Retina (tissue), 1 donor: ENCODE measurements around the gene GCC1.

Source experiments
- DNase-seq: peaks from one replicate; pipeline ENCODE4 v3.0.0-alpha.2; 2016

The GCC1 gene, protein sequence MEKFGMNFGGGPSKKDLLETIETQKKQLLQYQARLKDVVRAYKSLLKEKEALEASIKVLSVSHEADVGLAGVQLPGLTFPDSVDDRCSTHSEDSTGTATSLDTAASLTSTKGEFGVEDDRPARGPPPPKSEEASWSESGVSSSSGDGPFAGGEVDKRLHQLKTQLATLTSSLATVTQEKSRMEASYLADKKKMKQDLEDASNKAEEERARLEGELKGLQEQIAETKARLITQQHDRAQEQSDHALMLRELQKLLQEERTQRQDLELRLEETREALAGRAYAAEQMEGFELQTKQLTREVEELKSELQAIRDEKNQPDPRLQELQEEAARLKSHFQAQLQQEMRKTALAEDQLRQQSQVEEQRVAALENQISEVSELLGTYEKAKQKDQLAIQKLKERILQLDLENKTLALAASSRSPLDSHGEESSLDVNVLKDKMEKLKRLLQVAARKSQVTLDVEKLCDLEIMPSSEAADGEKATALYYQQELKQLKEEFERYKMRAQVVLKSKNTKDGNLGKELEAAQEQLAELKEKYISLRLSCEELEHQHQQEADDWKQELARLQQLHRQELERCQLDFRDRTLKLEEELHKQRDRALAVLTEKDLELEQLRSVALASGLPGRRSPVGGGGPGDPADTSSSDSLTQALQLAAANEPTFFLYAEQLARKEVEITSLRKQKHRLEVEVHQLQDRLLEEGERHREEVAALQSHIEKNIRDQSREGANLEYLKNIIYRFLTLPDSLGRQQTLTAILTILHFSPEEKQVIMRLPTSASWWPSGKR

DNA sequence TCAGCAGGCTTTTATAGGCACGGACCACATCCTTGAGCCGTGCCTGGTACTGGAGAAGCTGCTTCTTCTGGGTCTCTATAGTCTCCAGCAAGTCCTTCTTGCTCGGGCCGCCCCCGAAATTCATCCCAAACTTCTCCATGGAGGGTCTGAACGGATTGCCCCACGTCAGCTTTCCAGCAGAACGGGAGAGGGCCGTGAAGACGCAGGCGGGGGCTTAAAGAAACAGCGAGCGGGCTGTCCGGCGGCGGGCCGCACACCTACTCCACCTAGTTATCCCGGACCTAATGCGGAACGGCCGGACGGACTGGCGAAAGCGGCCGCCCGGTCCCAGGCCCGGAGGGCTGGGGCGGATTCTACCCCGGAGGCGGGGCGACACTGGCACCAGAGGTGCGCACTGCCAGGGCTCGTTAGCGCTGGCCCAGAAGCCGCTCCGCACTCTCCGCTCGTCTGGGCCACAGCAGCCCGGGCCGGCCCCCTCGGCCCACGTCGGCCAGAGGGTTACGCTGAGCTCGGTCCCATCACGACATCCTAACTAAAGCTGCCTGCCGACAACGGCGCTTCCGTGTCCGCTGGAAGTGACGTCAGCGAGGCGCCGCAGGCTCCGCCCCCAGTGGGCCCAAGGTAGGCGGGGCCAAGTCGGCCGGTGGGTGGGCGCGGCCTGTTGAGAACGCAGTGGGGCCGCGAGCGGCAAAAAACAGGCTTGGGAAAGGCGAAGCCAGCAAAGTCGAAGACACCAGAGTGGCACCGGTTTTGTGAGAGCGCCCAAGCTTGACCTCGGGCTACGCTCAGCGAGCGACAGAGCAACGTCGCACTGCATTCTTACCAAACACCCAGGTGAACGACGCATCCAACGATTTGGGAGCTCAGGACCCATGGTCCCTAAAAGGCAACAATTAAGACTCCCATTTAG is at the start of gene GCC1:
TSS of gene GCC1 (minus strand) at position 553 of the 910 bp plus-strand sequence. CDS start at position 139, 414 bp downstream.
- peak; percentile 96 for DNase-seq

DNA sequence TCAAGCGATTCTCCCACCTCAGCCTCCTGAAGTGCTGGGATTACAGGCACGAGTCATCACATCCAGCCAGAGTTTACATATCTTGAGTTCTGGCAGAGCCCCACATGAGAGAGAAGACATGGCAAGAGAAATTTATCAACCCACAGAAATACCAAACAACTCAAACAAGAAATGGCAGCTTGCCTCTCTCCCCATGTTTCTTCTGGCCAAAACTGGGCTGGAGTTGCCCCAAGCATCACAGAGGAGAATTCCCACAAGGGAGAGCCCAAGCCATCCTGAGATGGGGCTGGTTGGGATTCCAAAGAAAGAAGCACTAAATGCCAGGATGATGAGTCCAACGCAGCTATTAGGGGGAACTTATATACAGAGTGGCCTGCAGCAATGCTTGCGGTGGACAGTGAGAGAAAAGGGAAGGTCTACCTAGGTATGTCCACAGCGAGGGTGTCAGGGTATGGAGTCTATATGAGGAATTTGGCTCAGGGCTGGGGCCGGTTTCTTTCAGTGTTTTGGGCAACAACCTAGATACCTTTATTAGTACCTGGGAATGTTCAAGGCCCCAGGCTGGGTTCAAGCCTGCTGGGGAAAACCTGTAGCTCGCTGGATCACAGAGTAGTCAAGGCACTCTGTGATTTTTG is 47.0 kb upstream of the GCC1 start:
- DNase-seq: no peak

DNA sequence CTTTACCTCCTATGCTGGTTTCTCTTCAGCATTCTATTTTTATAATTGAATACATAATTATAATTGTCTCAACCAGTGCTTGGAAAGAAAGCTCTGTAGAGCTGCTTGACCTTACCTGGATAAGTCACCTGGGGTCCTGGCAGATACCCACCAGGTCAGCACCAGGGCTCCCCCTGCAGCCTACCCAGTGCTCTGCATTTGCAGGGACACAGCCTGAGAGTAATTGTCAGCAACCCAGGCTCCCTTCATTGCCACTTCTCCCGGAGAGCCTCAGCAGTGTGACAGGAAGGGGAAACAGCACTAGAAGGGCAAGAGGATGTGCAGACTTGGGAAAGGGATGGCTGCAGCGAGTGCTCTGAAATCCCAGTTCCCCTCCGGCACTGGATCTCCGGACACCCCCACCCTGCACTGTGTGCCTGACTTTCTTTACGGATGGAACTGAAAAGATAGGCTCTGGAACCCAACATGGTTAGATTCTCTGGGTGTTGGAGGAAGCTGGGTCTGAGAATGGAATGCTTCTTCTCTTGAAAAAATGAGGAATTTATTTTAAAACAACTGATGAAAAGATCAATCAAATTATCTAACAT is 44.0 kb upstream of the GCC1 start:
- DNase-seq: no peak

DNA sequence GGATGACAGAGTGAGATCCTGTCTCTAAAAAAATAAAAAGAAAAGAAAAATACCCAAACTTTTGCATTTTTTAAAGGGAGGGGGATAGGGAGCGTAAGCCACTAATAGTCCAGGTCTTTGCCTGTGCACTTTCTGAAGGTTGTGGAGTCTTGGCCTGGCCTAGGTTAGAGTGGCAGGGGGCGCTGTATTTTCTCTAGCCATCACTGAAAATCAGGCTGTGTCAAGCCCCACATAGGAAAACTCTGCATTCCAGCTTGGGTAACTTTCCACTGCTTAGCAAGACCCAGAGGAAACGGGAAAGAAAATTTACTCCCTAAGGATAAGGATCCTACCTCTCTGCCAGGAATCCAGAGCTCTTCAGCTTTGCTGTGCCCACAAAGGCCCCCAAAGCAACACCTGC is 43.0 kb upstream of the GCC1 start:
- no peak for DNase-seq

DNA sequence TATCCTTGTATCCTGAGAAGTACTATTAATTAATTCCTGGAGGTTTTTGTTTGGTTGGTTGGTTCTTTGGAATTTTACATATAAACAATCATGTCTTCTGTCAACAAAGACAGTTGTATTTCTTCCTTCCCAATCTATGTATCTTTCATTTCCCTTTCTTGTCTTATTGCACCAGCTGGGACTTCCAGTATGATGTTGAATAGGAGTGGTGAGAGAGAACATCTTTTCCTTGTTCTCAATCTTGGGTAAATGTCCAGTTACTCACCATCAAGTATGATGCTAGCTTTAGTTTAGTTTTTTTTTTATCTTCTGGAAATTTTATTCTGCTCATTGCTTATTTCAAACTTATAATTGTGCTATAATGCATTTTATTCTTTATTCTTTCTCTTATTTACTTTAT is 39.9 kb upstream of the GCC1 start:
- no peak for DNase-seq

DNA sequence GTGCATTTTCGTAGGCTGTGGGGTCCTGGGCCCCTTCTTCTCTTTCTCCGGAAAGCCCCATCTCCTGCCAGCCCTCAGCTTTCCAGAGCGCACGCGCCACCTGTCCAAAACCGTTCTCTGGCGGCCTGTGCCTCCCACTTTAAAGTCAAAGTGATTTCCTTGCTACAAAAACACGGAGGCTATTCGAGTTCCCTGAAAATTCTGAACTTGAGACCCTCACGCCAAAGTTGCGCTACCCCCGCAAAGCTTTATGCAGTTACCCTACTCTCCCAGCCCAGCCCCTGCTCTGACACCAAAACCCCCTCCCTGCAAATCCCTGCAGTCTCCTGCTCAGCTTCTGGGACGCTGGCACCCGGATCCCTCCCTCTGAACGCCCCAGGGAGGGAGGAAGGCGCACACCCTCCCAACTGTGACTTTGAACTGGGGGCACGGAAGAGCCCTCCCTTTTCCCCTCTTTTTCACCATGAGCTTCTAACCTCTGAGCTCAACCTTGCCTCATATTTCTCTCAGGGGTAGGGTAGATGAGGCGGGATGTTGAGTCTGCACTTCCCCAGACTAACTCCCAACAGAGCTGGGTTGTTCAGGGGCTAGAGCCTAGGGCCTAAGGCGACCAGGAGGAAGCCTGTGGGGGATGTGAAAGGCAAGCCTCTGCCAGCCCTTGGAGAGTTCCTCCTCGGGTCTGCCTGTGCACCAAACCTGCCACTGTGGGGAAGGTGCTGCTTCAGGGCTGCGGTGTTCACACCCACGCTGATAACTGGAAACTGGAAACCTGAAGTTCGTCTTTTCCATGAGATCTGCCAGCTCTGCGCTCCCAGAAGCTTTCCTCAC is 35.2 kb upstream of the GCC1 start:
- DNase-seq: no peak

DNA sequence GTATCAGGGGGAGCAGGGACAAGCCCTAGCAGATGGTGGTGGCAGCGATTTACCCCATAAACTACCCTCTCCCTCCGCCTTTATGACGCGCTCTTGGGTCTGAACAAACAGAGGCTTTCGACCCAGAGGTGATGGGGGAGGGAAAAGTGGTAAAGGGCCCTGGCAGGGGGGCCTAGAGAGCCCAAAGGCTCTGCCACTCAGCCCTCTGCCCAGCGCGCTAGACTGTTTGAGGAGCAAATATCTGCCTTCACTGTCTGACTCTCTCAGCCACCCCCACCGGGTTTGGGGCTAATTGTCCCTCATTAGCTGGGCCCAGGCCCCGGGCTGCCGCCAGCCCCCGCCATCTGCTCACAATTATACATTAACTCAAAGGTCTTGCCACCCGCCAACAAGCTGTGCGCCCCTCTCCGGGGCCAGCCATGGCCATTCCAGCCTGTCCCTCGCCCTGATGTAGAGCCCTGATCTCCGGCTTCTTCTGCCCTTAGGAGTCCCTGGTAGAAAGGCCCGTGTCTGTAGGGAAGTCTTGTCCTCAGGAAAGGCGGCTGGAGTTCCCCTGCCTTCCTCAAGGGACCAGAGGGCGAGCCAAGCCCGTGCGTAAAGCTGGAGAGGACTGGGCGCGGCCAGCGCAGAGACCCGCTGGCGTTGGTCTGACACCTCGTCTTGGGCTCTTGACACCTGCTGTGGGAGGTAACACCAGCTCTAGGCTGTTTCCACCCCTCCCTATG is 34.4 kb upstream of the GCC1 start:
- DNase-seq: no peak

DNA sequence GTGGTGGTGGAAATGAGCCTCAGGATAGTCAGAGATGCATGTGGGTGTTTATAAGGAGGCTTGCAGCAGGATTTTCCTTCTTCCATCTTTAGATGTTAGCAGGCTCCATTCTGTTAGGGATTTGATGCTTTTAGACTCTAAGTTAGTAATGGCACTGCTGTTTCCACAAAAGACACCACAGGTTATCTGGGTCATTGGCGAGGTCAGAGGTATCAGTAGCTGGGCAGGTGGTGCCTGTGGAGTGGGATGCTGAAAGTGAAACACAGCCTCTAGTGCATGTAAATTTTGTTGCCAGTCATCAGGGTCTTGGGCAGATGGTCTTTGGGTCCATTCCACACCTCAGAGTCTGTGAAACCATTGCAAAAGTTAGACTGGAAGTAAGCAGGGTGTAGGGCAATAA is 33.4 kb upstream of the GCC1 start:
- no peak for DNase-seq

DNA sequence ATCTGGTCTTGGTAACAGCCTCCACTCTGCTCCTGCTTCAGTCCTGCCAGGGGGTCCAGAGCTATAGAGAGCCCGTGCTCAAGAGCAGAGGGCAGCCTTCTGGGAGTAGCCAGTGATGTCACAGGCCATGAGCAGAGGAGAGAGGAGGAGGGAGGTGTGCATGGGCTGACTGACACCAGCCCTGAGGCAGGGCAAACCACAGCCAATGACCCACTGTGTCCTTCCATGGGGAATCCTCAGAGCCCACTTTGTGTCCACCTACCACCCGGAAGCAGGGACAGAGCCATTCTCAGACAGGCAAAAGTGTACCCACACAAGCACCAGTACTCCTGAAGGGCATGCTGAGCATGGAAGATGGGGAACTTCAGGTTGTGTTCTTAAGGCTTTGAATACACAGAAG is 32.6 kb upstream of the GCC1 start, which contains the start of gene PAX4:
TSS of gene PAX4 (minus strand) at position 101 of the 400 bp plus-strand sequence. CDS start 2,214 bp downstream, outside the sequence.
- DNase-seq: no peak

DNA sequence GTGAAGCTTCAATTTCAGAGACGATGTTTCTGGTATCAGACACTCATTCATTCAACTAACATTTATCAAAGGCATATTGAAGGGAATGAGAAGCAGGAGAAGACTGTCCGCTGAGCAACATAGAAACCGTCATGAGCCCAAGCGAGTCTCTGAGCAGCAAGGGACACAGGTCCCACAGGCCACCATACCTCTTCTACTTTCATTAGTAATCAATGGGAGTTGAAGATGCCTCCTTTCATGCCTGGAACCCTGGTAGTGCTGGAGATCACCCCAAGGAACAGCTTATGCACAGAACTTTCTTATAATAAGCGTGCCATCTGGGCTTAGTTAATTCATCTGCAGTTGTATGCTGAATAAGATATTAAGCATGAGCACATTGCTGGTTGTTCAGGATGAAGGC is 31.3 kb upstream of the GCC1 start:
- no peak for DNase-seq

DNA sequence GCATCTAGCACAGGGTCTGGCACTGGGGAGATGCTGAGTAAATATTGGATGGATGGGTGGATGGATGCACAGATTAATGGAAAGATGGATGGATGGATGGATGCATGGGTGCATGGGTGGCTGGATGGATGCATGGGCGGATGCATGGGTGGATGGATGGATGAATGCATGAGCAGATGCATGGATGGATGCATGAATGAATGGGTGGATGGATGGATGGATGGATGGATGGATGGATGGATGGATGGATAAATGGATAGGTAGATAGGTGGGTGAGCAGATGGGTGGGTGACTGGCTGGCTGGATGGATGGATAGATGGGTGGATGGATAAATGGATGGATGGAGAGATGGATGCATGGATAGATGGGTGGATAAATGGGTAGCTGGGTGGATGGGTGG is 26.9 kb upstream of the GCC1 start:
- DNase-seq: no peak

DNA sequence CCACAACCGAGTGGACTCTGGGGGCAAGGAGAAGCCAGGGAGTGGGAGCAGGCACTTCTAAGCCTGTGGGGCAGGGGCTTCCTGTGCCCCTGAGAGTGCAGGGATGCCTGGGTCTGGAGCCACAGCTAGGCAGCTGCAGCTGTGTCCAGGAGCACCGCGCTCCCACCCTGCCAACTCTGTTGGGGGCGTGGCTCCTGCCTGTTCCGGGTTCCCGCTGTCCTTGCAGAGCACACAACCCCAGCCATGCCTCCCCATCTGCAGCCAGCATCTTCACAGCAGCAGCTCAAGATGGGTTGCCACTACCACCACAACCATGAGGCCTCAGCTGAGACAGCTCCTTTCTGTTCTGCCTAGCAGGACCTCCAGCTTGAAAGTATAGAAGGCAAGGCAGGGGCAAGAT is 23.9 kb upstream of the GCC1 start:
- no peak for DNase-seq

DNA sequence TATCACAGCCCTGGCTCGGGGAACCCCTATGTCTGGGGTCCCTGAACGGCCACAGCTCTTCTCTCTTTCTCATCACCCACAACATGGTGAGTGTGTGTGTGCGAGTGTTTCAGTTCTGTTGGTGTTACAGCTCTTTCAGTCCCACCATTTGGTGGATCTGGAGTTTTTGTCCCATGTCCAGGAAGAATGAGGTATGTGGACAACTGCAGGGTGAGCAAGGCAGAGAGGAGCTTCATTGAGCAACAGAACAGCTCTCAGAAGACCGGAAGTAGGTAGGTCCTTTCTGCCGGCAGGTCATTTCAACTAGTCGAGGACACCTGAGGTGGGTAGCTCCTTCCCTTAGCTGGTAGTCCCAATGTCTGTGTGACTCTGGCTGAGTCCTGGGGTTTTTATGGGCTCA is 23.1 kb upstream of the GCC1 start:
- DNase-seq: no peak

DNA sequence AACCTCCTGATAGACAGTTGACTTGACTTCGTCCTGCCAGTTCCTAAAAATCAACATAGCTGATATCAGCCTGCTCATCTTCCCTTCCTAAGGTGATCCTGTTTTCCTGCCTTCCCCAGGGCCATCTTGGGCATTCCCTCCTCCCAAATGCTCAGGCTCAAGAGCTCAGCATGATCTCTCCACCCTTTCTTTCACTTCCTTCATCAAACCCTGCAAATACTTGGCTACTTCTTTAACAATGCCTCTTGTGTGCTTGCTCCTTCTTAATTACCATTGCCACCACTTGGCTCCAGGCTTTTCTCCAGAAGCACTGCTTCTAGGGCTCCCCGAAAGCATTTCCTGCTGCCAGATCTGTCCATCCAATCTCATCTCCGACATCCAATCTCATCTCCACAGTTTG is 15.5 kb upstream of the GCC1 start:
- no peak for DNase-seq

DNA sequence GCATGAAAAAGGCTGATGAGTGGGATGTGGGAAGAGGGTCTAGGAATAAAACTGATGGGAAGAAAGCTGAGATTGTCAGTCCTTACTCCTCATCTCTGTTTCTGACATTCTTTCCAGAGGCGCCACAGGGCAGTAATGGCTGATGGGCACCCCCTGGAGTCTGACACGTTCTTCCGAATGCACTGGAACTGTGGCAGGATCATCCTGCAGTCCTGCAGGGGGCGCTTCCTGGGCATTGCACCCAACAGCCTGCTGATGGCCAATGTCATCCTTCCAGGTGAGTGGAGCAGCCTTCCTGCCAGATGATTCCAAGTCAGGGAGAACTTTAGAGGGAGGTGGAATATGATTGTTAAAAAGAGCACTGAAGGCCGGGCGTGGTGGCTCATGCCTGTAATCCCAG is 12.9 kb upstream of the GCC1 start:
- DNase-seq: no peak

DNA sequence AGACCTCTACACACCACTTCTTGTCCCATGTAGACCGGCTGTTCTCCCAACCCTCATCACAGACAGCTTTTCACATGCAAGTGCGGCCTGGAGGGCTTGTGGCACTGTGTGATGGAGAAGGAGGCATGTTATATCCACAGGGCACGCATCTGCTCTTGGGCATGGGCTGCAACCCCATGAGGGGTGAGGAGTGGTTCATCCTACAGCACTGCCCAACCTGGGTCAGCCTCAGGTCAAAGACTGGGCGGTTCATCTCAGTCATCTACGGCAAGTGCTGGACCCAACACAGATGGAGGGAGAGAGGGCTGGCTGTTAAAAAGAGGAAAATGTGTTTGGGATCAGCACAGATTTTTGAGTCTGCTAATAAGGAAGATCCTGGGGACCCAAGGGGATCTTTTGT is 10.3 kb upstream of the GCC1 start:
- no peak for DNase-seq

DNA sequence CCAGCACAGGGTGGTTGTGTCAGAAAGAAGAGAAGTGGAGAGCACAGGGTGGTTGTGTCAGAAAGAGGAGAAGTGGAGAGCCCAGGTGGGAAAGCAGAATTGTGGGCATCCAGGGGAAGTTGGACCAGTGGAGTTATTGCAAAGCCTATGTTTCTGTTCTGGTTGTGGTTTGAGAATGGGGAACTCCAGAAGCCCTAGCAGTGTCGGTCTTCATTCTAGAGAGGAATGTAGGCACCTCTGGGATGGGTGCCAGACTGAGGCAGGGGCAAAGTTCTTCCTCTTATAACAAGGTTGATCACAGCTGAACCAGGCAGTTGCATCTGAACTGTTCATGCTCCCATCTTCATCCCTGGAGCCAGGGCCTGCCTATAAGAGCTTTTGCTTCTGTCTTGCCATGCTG is 9.1 kb upstream of the GCC1 start:
- DNase-seq: no peak

DNA sequence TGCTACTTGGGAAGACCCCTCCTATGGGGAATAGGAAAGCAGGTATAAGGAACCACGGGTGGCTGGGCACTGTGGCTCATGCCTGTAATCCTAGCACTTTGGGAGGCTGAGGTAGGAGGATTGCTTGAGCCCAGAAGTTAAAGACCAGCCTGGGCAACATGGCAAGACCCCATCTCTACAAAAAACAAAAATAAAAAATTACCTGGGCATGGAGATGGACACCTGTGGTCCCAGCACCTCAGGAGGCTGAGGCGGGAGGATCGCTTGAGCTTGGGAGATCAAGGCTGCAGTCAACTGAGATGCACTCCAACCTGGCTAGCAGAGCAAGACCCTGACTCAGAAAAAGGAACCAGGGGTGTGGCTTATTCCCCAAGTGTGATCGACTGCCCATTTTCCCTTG is 7.2 kb upstream of the GCC1 start:
- DNase-seq: no peak

DNA sequence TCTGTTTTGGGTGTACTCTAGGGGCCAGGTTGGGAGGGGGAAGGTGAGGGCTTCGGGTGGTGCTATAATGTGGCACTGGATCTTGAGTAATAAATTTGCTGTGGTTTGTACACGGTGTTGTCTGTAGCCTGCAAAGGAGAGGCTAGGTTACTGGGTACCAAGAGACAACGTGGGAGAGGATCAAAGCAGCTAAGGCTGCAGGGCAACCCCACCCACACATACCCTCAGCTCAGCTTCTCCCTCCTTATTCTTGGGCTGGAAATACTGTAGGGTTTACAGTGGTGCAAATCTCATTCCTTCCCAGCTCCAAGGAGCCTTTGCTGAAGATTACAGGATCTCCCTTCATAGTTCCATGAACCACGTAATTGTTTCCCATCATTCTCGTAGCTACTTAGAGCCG is 6.2 kb upstream of the GCC1 start:
- DNase-seq: no peak

DNA sequence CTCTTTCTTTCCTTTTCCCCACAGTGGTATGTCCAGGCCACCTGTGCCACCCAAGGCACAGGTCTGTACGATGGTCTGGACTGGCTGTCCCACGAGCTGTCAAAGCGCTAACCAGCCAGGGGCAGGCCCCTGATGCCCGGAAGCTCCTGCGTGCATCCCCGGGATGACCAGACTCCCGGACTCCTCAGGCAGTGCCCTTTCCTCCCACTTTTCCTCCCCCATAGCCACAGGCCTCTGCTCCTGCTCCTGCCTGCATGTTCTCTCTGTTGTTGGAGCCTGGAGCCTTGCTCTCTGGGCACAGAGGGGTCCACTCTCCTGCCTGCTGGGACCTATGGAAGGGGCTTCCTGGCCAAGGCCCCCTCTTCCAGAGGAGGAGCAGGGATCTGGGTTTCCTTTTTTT is 5.8 kb upstream of the GCC1 start:
- no peak for DNase-seq

DNA sequence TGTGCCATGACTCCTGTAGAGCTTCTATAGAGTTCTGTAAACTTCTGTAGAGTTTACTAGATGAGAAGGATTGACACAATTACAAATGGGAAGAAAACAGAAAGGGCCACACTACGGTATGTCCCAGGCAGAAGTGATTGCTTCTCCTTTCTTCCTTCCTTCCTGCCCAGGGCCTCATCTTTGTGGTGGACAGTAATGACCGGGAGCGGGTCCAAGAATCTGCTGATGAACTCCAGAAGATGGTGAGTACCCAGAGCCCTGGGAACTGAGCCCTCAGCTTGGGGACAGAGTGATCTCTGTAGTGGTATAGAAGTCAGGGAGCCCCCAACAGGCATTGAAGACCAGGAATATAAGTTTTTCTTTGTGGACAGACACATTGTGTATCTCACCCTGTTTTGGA is 4.5 kb upstream of the GCC1 start:
- no peak for DNase-seq
